IMR-90 (cell line): ENCODE data around the gene FLVCR1. TPM values are rescaled to one million over a fixed set of nuclear protein-coding genes. Genes with fewer than 3 reads are reported as not detected.
A peak's percentile ranks its signal among the peaks of the same experiment; 100 is the strongest.

Experiments used
- ATAC-seq: fragments of 200-7000 bp; cut with Tn5 transposase; 2 replicates; pipeline ENCODE4 v1.9.1; 2020; ENCODE audit warnings: low read depth, mild to moderate bottlenecking, moderate library complexity
- BruUV-seq: library from RNA; stranded (reverse); fragments of 400-500 nt; replicated peaks from 2 replicates; lab custom pipeline; 2021; lab: Mats Ljungman, UMichigan
- CTCF ChIA-PET: fragments of 300-600 bp; formaldehyde crosslinking; extraction: SDS; loops from one replicate; lab custom pipeline; 2021; ENCODE audit warnings: antibody characterized with exemption; lab: Yijun Ruan, JAX
- POLR2A ChIA-PET: fragments of 300-600 bp; sonication (Branson Sonifier 250); formaldehyde crosslinking; loops from one replicate; lab custom pipeline; 2022; ENCODE audit warnings: antibody characterized with exemption; ENCODE audit not compliant: unreplicated experiment; lab: Charles Lee
- DNase-seq: peaks from one replicate; pipeline ENCODE4 v3.0.0; 2013
- H2AFZ ChIP-seq: replicated peaks from 2 replicates; pipeline ENCODE3; 2013; ENCODE audit warnings: low read length, mild to moderate bottlenecking; ENCODE audit not compliant: poor library complexity
- H2AK5ac ChIP-seq: 2 replicates; pipeline ENCODE4 v1.6.1; 2013; ENCODE audit warnings: low read depth, low read length, inconsistent platforms
- H2AK9ac ChIP-seq: replicated peaks from 2 replicates; pipeline ENCODE3; 2013; ENCODE audit warnings: mild to moderate bottlenecking, low read depth, low read length, moderate library complexity; ENCODE audit not compliant: poor library complexity
- H2BK120ac ChIP-seq: 2 replicates; pipeline ENCODE4 v1.6.1; 2013; ENCODE audit warnings: low read depth, low read length, inconsistent platforms
- H2BK15ac ChIP-seq: 3 replicates; pipeline ENCODE4 v1.6.1; 2013; ENCODE audit warnings: low read depth, low read length, inconsistent platforms
- H2BK20ac ChIP-seq: 2 replicates; pipeline ENCODE4 v1.6.1; 2013; ENCODE audit warnings: low read depth, mild to moderate bottlenecking, inconsistent platforms, low read length, moderate library complexity
- H2BK5ac ChIP-seq: 2 replicates; pipeline ENCODE4 v1.6.1; 2013; ENCODE audit warnings: mild to moderate bottlenecking, low read depth, low read length, inconsistent platforms; ENCODE audit not compliant: poor library complexity, severe bottlenecking
- H3K14ac ChIP-seq: replicated peaks from 2 replicates; pipeline ENCODE4 v1.6.1; 2013; ENCODE audit warnings: low read depth, low read length, inconsistent platforms
- H3K18ac ChIP-seq: 2 replicates; pipeline ENCODE4 v1.6.1; 2013; ENCODE audit warnings: low read depth, low read length, control low read depth
- H3K23ac ChIP-seq: 2 replicates; pipeline ENCODE4 v1.6.1; 2013; ENCODE audit warnings: low read depth, low read length, inconsistent platforms
- H3K27ac ChIP-seq: 2 replicates; pipeline ENCODE4 v1.5.1; 2013; ENCODE audit warnings: mild to moderate bottlenecking, control low read depth, low read length; ENCODE audit not compliant: insufficient read depth
- H3K27me3 ChIP-seq: 2 replicates; pipeline ENCODE4 v1.6.1; 2013; ENCODE audit warnings: low read length; ENCODE audit not compliant: control insufficient read depth, insufficient read depth
- H3K36me3 ChIP-seq: 2 replicates; pipeline ENCODE4 v1.6.1; 2013; ENCODE audit warnings: low read length, mixed read lengths; ENCODE audit not compliant: control insufficient read depth, insufficient read depth
- H3K4ac ChIP-seq: 2 replicates; pipeline ENCODE4 v1.6.1; 2013; ENCODE audit warnings: low read depth, low read length, inconsistent platforms
- H3K4me1 ChIP-seq: 2 replicates; pipeline ENCODE4 v1.6.1; 2013; ENCODE audit warnings: low read length, mixed read lengths; ENCODE audit not compliant: control insufficient read depth, insufficient read depth
- H3K4me2 ChIP-seq: 2 replicates; pipeline ENCODE4 v1.6.1; 2013; ENCODE audit warnings: low read depth, mild to moderate bottlenecking, control low read depth, low read length, moderate library complexity
- H3K4me3 ChIP-seq: 2 replicates; pipeline ENCODE4 v1.5.1; 2013; ENCODE audit warnings: low read depth, mild to moderate bottlenecking, control low read depth, low read length, moderate library complexity; ENCODE audit not compliant: insufficient read depth
- H3K56ac ChIP-seq: 2 replicates; pipeline ENCODE4 v1.6.1; 2013; ENCODE audit warnings: low read length, inconsistent platforms; ENCODE audit not compliant: insufficient read depth; ENCODE audit errors: extremely low read depth
- H3K79me1 ChIP-seq, 2 experiments: 2 replicates each; pipeline ENCODE4 v1.6.1; 2013; ENCODE audit warnings: low read length in 2 of 2, inconsistent platforms in 1 of 2, low read depth in 1 of 2
- H3K9ac ChIP-seq: 2 replicates; pipeline ENCODE4 v1.6.1; 2013; ENCODE audit warnings: low read depth, low read length, control low read depth
- H3K9me1 ChIP-seq: 2 replicates; pipeline ENCODE4 v1.6.1; 2013; ENCODE audit warnings: low read length, inconsistent platforms; ENCODE audit not compliant: insufficient read depth
- H3K9me3 ChIP-seq: 2 replicates; pipeline ENCODE4 v1.6.1; 2013; ENCODE audit warnings: low read length; ENCODE audit not compliant: control insufficient read depth, insufficient read depth
- H4K20me1 ChIP-seq: 2 replicates; pipeline ENCODE4 v1.6.1; 2013; ENCODE audit warnings: low read length, inconsistent platforms; ENCODE audit not compliant: insufficient read depth
- H4K5ac ChIP-seq: 2 replicates; pipeline ENCODE4 v1.6.1; 2013; ENCODE audit warnings: mild to moderate bottlenecking, low read depth, low read length, control low read depth
- H4K8ac ChIP-seq, 2 experiments: 2 replicates each; pipeline ENCODE4 v1.6.1; 2013; ENCODE audit warnings: low read depth in 2 of 2, low read length in 2 of 2, control low read depth in 1 of 2, inconsistent platforms in 1 of 2
- H4K91ac ChIP-seq: 2 replicates; pipeline ENCODE4 v1.6.1; 2013; ENCODE audit warnings: low read depth, low read length, inconsistent platforms; ENCODE audit not compliant: insufficient read depth
- CEBPB ChIP-seq: IDR thresholded peaks from 2 replicates; pipeline ENCODE4 v1.6.1; 2012; ENCODE audit warnings: low read depth, low read length, improper control_type of control experiment
- CTCF ChIP-seq: conservative IDR thresholded peaks from 2 replicates; pipeline ENCODE4 v1.5.1; 2012; ENCODE audit warnings: mild to moderate bottlenecking, low read depth, low read length, improper control_type of control experiment
- ELK1 ChIP-seq: fragments of 150-350 bp; IDR thresholded peaks from 2 replicates; pipeline ENCODE4 v1.6.1; 2016; ENCODE audit warnings: low read depth, mild to moderate bottlenecking, low read length, moderate library complexity, borderline replicate concordance
- MAZ ChIP-seq: IDR thresholded peaks from 2 replicates; pipeline ENCODE4 v1.6.1; 2012; ENCODE audit warnings: low read depth, mild to moderate bottlenecking, low read length, improper control_type of control experiment, moderate library complexity, borderline replicate concordance
- MXI1 ChIP-seq: IDR thresholded peaks from 2 replicates; pipeline ENCODE4 v1.6.1; 2012; ENCODE audit warnings: low read depth, mild to moderate bottlenecking, low read length, moderate library complexity, borderline replicate concordance
- RAD21 ChIP-seq: IDR thresholded peaks from 2 replicates; pipeline ENCODE4 v1.6.1; 2012; ENCODE audit warnings: low read length, improper control_type of control experiment
- RCOR1 ChIP-seq: IDR thresholded peaks from 2 replicates; pipeline ENCODE4 v1.6.1; 2012; ENCODE audit warnings: mild to moderate bottlenecking, low read length, improper control_type of control experiment; ENCODE audit not compliant: insufficient replicate concordance
- USF2 ChIP-seq: fragments of 150-350 bp; IDR thresholded peaks from 2 replicates; pipeline ENCODE4 v1.6.1; 2017; ENCODE audit warnings: mild to moderate bottlenecking, antibody characterized with exemption, low read length, low read depth
- WGBS, 2 experiments: methylation state at CpG; one replicate each; pipeline versions ENCODE4 v1.1.5 to v1.1.7; 2013; ENCODE audit warnings: missing lambda C conversion rate in 2 of 2; ENCODE audit not compliant: insufficient read length in 1 of 2; ENCODE audit errors: extremely low coverage in 2 of 2; 5-methylcytosine and 5-hydroxymethylcytosine counted together
- dilution Hi-C: fragments of 300-500 bp; cut with HindIII; formaldehyde crosslinking; loops from one replicate; pipeline ENCODE4 v1.14.3; 2018; ENCODE audit warnings: low sequenced_read_pairs; ENCODE audit not compliant: unreplicated experiment
- in situ Hi-C: fragments of 300-500 bp; cut with MboI; formaldehyde crosslinking; loops from 3 replicates; pipeline ENCODE4 v1.14.3; 2019; ENCODE audit warnings: low sequenced_read_pairs, inconsistent platforms, mixed read lengths
- intact Hi-C: fragments of 100-400 bp; cut with micrococcal nuclease; formaldehyde crosslinking; loops from 2 replicates; pipeline ENCODE4 v1.10.0; 2022
- polyA plus RNA-seq, 3 experiments: library from polyadenylated mRNA; depleted of rRNA; stranded (reverse); fragments of >200 nt; gene quantifications; 2 replicates each; pipeline ENCODE4 v1.2.3, GENCODE V29; 2012; ENCODE audit warnings: low replicate concordance in 1 of 3
- total RNA-seq: library from RNA; depleted of rRNA; stranded (reverse); fragments of >200 nt; gene quantifications from 2 replicates; pipeline ENCODE4 v1.2.3, GENCODE V29; 2012

Gene FLVCR1
- total and polyA plus RNA-seq, 2 of the 4 experiments (the other 2 are of a cell fraction): 2.4 to 3.9 TPM

GRCh38 chr1:212916481-212917133 is 58.5 kb downstream of the FLVCR1 start:
- peak overlapping the region; percentile 9; the same call in 1 of the 2 replicates for H3K27ac ChIP-seq
- WGBS, 2 experiments: 43% methylated on average over 3 of the region's 23 CpGs; no CpG with 5 or more reads in 1 of the 2 experiments
- no TSS peak for BruUV-seq
- H2BK15ac ChIP-seq: peak overlapping the region; percentile 7; the same call in 1 of the 3 replicates
- ATAC-seq (peak; percentile 76), DNase-seq (peak; percentile 22)
- peaks cover 9% of the 10 kb centered on the region; the same call in 1 of the 2 replicates for H3K4me1 ChIP-seq
- POLR2A ChIA-PET: no interaction called here
- H3K18ac ChIP-seq: no peak overlapping the region; the same call in 1 of the 2 replicates
- intact Hi-C loops: no loop called here
- no peaks in the 10 kb centered on the region for H3K9me3 ChIP-seq
- no peak overlapping the region for H3K4me3 ChIP-seq
- H4K8ac ChIP-seq: peak overlapping the region; percentile 28 to 56; a peak in 2 of 4 replicates
- H2BK20ac ChIP-seq: no peak overlapping the region
- CTCF ChIA-PET: no interaction called here
- H3K4me2 ChIP-seq: no peak overlapping the region
- H4K91ac ChIP-seq: no peak overlapping the region
- H2AK9ac ChIP-seq: no peak overlapping the region
- no peak overlapping the region for H3K23ac ChIP-seq
- H4K20me1 ChIP-seq: no peaks in the 10 kb centered on the region
- no peaks in the 10 kb centered on the region for H3K36me3 ChIP-seq
- H3K79me1 ChIP-seq: no peaks in the 10 kb centered on the region
- 0 out of 2 replicates have a peak overlapping the region, but pooled peaks have one; percentile 18 for H2BK120ac ChIP-seq
- peak overlapping the region; percentile 11; the same call in 1 of the 2 replicates for H4K5ac ChIP-seq
- H3K4ac ChIP-seq: no peak overlapping the region
- no peak overlapping the region for H2AK5ac ChIP-seq
- H3K9ac ChIP-seq: no peak overlapping the region
- dilution Hi-C loops: no loop called here
- no peak overlapping the region for H3K56ac ChIP-seq
- TF ChIP-seq RCOR1: no peak
- TF ChIP-seq MAZ: no peak
- TF ChIP-seq ELK1: no peak
- TF ChIP-seq MXI1: no peak
- TF ChIP-seq RAD21: no peak
- no peak for TF ChIP-seq CTCF
- no peak for TF ChIP-seq CEBPB
- TF ChIP-seq USF2: no peak
- H3K9me1 ChIP-seq: peaks cover 6% of the 10 kb centered on the region; the same call in 1 of the 2 replicates
- H2AFZ ChIP-seq: peak overlapping the region; percentile 79
- no peak overlapping the region for H3K14ac ChIP-seq
- H2BK5ac ChIP-seq: no peak overlapping the region
- in situ Hi-C loops: no loop called here
- peaks cover 18% of the 10 kb centered on the region; the same call in 1 of the 2 replicates for H3K27me3 ChIP-seq
